ENCODE measurements around the gene UNC119. TPM values are rescaled to one million over a fixed set of nuclear protein-coding genes. Genes with fewer than 3 reads are reported as not detected.

The UNC119 gene
- total RNA-seq, 2 experiments from 2014 or later = 54.9 to 57.8 TPM

DNA sequence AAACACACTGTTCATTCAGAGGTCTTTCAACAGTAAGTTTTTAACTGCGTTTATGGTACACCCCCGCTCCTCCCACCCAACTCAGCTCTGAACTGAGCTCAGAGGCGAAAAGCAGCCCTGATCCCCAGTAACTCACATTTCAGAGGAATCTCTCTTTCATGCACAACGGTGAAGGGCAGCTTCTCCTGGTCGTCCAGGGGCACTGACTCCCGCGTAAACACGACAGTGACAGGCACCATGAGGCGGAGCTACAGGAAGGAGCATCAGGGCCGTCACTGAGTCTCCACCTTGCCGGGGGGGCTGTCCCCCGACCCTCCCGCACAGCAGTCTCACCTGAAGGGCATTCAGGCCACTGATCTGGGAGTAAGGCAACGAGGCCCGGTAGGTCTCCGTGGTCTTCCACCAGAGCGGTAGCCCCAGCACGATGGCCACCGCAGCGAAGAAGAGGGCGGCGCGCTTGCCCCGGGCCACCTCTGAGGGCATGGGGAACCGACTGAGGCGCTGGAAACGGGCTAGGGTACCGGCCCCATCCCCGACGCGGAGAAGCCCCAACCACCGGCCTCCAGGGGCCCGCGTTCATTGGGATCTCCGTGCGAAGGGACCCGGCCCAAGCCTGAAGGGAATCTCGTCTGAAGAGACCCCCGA, 18.4 kb upstream of the UNC119 start:
- peaks cover 38% of the 10 kb centered on the region for H3K4me1 Mint-ChIP-seq
- peaks cover 30% of the 10 kb centered on the region for H3K36me3 Mint-ChIP-seq
- DNase-seq (peak; percentile 68), ATAC-seq (ENCODE audit: low read depth) (peak; percentile 33)
- peak overlapping the region; percentile 95 for H3K4me3 Mint-ChIP-seq
- no peaks in the 10 kb centered on the region for H3K27me3 Mint-ChIP-seq
- H3K9me3 Mint-ChIP-seq = no peaks in the 10 kb centered on the region
- peak overlapping the region; percentile 94 for H3K27ac Mint-ChIP-seq
- POLR2A ChIA-PET = interaction anchor here (0.6 to 2.4 kb wide), 15 partner anchors 10 to 301 kb away, joined by 3 to 33 read pairs (median 4); partner anchors contain the start of genes BLTP2, RPL23A, SDF2 and SUPT6H

GRCh38 chr17:28569446-28569845, 17.0 kb upstream of the UNC119 start:
- Mint-ChIP-seq H3K27ac (no peak overlapping the region), H3K4me3 (peak overlapping the region; percentile 95), H3K9me3 (no peaks in the 10 kb centered on the region), H3K4me1 (peaks cover 36% of the 10 kb centered on the region), H3K27me3 (no peaks in the 10 kb centered on the region), H3K36me3 (peaks cover 29% of the 10 kb centered on the region)
- DNase-seq = no peak
- no peak for ATAC-seq (ENCODE audit: low read depth)
- POLR2A ChIA-PET = interaction anchor here (0.7 to 1.0 kb wide), 2 partner anchors 14 kb away, joined by 3 read pairs; no protein-coding TSS in a partner anchor

GRCh38 chr17:28567604-28568003, 15.2 kb upstream of the UNC119 start:
- POLR2A ChIA-PET = no interaction called here
- no peaks in the 10 kb centered on the region for H3K27me3 Mint-ChIP-seq
- no peaks in the 10 kb centered on the region for H3K9me3 Mint-ChIP-seq
- no peak for DNase-seq
- peak overlapping the region; percentile 7 for H3K27ac Mint-ChIP-seq
- H3K36me3 Mint-ChIP-seq = peaks cover 31% of the 10 kb centered on the region
- H3K4me3 Mint-ChIP-seq = peak overlapping the region; percentile 48
- ATAC-seq (ENCODE audit: low read depth) = no peak
- H3K4me1 Mint-ChIP-seq = peaks cover 35% of the 10 kb centered on the region

DNA sequence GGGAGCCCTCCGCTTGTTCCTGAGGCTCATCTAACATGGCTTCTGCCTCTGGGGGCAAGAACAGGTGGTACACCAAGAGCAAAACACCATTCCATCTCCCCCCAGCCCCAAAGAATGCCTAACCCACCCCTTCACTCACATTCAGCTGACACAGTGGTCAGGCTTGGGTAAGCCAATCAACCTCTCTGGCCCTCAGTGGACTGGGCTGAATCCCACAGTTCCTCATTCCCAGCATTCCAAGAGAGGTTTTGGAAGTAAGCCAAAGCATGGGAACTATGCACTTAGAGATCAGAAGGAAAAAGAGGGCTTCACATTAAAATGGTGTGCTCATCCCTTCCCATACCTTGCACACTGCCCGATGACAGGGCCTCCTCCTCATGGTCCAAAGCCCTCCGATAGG, 11.1 kb upstream of the UNC119 start:
- ATAC-seq (ENCODE audit: low read depth) (no peak), DNase-seq (no peak)
- Mint-ChIP-seq H3K9me3 (no peaks in the 10 kb centered on the region), H3K36me3 (peaks cover 40% of the 10 kb centered on the region), H3K27ac (no peak overlapping the region), H3K4me1 (peaks cover 15% of the 10 kb centered on the region), H3K4me3 (no peak overlapping the region), H3K27me3 (no peaks in the 10 kb centered on the region)
- POLR2A ChIA-PET = no interaction called here

- Mint-ChIP-seq H3K36me3 (peaks cover 30% of the 10 kb centered on the region), H3K27ac (no peak overlapping the region), H3K9me3 (no peaks in the 10 kb centered on the region), H3K27me3 (no peaks in the 10 kb centered on the region), H3K4me3 (no peak overlapping the region), H3K4me1 (peaks cover 22% of the 10 kb centered on the region)
- DNase-seq (no peak), ATAC-seq (ENCODE audit: low read depth) (no peak)
- POLR2A ChIA-PET = interaction anchor here (0.6 to 1.2 kb wide), 2 partner anchors 14 to 90 kb away, joined by 3 to 4 read pairs; partner anchors contain the start of gene BLTP2
These were observed 2.6 kb upstream of the UNC119 start for GRCh38 chr17:28555022-28555421.

DNA sequence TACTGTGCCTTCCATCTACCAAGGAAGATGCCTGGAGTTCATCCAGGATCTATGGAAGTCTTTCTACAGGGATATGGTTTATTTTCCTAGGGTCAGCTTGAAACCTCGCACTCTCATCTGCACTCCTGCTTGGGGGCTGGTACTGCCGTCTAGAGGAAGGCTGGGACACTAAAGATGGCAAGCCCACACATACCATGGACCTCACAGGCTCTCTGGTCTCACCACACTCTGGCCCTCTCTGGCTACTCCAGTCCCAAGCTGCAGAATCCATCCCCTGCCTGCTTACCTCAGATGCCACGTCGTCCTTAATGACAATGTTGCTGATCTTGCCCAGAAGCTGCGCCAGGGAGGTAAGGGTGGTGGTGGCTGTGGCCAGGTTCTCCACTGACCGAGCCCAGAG, 2.1 kb upstream of the UNC119 start:
- Mint-ChIP-seq H3K9me3 (no peaks in the 10 kb centered on the region), H3K27ac (no peak overlapping the region), H3K4me1 (peaks cover 27% of the 10 kb centered on the region), H3K27me3 (no peaks in the 10 kb centered on the region), H3K36me3 (peaks cover 25% of the 10 kb centered on the region), H3K4me3 (no peak overlapping the region)
- POLR2A ChIA-PET = interaction anchor here (1.0 to 1.2 kb wide), 2 partner anchors 17 to 91 kb away, joined by 3 to 4 read pairs; partner anchors contain the start of genes BLTP2 and PIGS
- ATAC-seq (ENCODE audit: low read depth) (no peak), DNase-seq (no peak)

GRCh38 chr17:28553000-28553505, 629 bp upstream of the UNC119 start:
- POLR2A ChIA-PET = interaction anchor here (0.6 kb wide), 1 partner anchor 278 kb away, joined by 3 read pairs; no protein-coding TSS in a partner anchor

GRCh38 chr17:28551421-28552175, 826 bp downstream of the UNC119 start:
- DNase-seq (no peak), ATAC-seq (ENCODE audit: low read depth) (no peak)
- Mint-ChIP-seq H3K27ac (peak overlapping the region; percentile 92), H3K27me3 (no peaks in the 10 kb centered on the region), H3K36me3 (peaks cover 16% of the 10 kb centered on the region), H3K4me1 (peaks cover 46% of the 10 kb centered on the region), H3K4me3 (peak overlapping the region; percentile 96), H3K9me3 (no peaks in the 10 kb centered on the region)
- POLR2A ChIA-PET = interaction anchor here (3.1 to 3.8 kb wide), 2 partner anchors 20 to 25 kb away, joined by 14 to 33 read pairs; partner anchors contain the start of genes ALDOC and PIGS

More at GRCh38 chr17:28553000-28553505, 629 bp upstream of the UNC119 start:
- Mint-ChIP-seq H3K36me3 (peaks cover 19% of the 10 kb centered on the region), H3K9me3 (no peaks in the 10 kb centered on the region), H3K4me1 (peaks cover 42% of the 10 kb centered on the region), H3K4me3 (peak overlapping the region; percentile 81), H3K27me3 (no peaks in the 10 kb centered on the region), H3K27ac (no peak overlapping the region)
- DNase-seq (no peak), ATAC-seq (ENCODE audit: low read depth) (no peak)

DNA sequence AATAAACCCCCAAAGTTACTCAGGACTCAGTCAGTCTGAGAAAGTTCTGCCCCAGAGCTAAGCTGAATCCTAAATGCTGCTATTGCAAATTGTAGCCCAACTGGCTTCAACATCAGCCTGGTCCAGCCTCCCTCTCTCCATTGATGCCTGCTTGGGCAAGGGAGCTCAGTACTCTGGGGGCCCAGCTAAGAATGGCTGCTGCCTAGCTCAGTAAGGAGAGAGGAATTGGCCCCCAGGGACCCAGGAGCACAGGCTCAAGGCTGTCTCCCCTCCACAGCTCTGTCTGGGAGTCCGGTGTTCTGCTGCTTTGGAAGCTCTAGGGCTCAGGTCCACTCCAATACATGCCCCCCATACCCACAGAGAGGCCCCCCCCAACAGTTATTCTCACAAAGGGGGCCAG, 1.6 kb downstream of the UNC119 start:
- H3K36me3 Mint-ChIP-seq = peaks cover 13% of the 10 kb centered on the region
- H3K4me3 Mint-ChIP-seq = peak overlapping the region; percentile 96
- ATAC-seq (ENCODE audit: low read depth) (no peak), DNase-seq (no peak)
- H3K27ac Mint-ChIP-seq = peak overlapping the region; percentile 92
- no peaks in the 10 kb centered on the region for H3K9me3 Mint-ChIP-seq
- no peaks in the 10 kb centered on the region for H3K27me3 Mint-ChIP-seq
- POLR2A ChIA-PET = interaction anchor here (3.1 to 3.8 kb wide), 2 partner anchors 20 to 26 kb away, joined by 14 to 33 read pairs; partner anchors contain the start of genes ALDOC and PIGS
- H3K4me1 Mint-ChIP-seq = peaks cover 46% of the 10 kb centered on the region

GRCh38 chr17:28549236-28550132, 2.9 kb downstream of the UNC119 start:
- DNase-seq = peak; percentile 66
- ATAC-seq (ENCODE audit: low read depth) = peak; percentile 82
- Mint-ChIP-seq H3K4me3 (peak overlapping the region; percentile 96), H3K4me1 (peaks cover 47% of the 10 kb centered on the region), H3K27me3 (no peaks in the 10 kb centered on the region), H3K9me3 (no peaks in the 10 kb centered on the region), H3K36me3 (peaks cover 10% of the 10 kb centered on the region), H3K27ac (peak overlapping the region; percentile 92)
- POLR2A ChIA-PET = interaction anchor here (1.0 to 3.8 kb wide), 6 partner anchors 22 to 192 kb away, joined by 3 to 33 read pairs (median 4); partner anchors contain the start of genes ALDOC, PIGS and POLDIP2

GRCh38 chr17:28548417-28549130, 3.9 kb downstream of the UNC119 start:
- POLR2A ChIA-PET = interaction anchor here (0.9 to 3.8 kb wide), 6 partner anchors 22 to 191 kb away, joined by 3 to 33 read pairs (median 3); partner anchors contain the start of genes ALDOC, PIGS and POLDIP2
- H3K4me3 Mint-ChIP-seq = peak overlapping the region; percentile 96
- no peaks in the 10 kb centered on the region for H3K27me3 Mint-ChIP-seq
- ATAC-seq (ENCODE audit: low read depth) = no peak
- peak overlapping the region; percentile 92 for H3K27ac Mint-ChIP-seq
- H3K9me3 Mint-ChIP-seq = no peaks in the 10 kb centered on the region
- H3K4me1 Mint-ChIP-seq = peaks cover 47% of the 10 kb centered on the region
- no peak for DNase-seq
- H3K36me3 Mint-ChIP-seq = peaks cover 2% of the 10 kb centered on the region

Data from activated naive CD8-positive, alpha-beta T cell treated with anti-CD3 and anti-CD28 coated beads, Interleukin-2, amount 10 ng/mL, durations not matched to agents 7 days and 5 days (primary cell).